ENCODE results near the gene FGF21.

GRCh38 chr19:48806518-48806817 lies 51.1 kb downstream of the FGF21 start:
- TF ChIP-seq CTCF (conservative IDR thresholded peaks at IDR 0.05 in 1 of 2, IDR thresholded peaks at IDR 0.05 in 1 of 2; ENCODE audit: low read depth in 1 of 2, low read length in 2 of 2), result no peak
- no peak for TF ChIP-seq EZH2 (IDR thresholded peaks at IDR 0.05; ENCODE audit: low read length, missing control alignments)
